PFSK-1 (cell line): ENCODE data around the gene SGSH.

Experiments
- FOXP2 ChIP-seq: optimal IDR thresholded peaks from 2 replicates; pipeline ENCODE3; 2011; ENCODE audit warnings: borderline replicate concordance, control low read depth, inconsistent platforms; ENCODE audit not compliant: insufficient read depth; ENCODE audit errors: extremely low read length, extremely low read depth
- POLR2AphosphoS5 ChIP-seq: IDR thresholded peaks from 2 replicates; pipeline ENCODE4 v1.6.1; 2012; ENCODE audit warnings: low read depth, mild to moderate bottlenecking, control low read depth, low read length, moderate library complexity
- SIN3A ChIP-seq: IDR thresholded peaks from 2 replicates; pipeline ENCODE4 v1.6.1; 2012; ENCODE audit warnings: mild to moderate bottlenecking, low read length, moderate library complexity, borderline replicate concordance; ENCODE audit not compliant: insufficient read depth
- TAF1 ChIP-seq: IDR thresholded peaks from 2 replicates; pipeline ENCODE4 v1.6.1; 2012; ENCODE audit warnings: low read length, control low read depth, borderline replicate concordance; ENCODE audit not compliant: insufficient read depth
- TF ChIP-seq, protein P1 (sequence below), 2 experiments: IDR thresholded peaks; 2 replicates each; pipeline versions ENCODE4 v1.6.1 to v1.8.0; 2011 to 2012; ENCODE audit warnings: low read depth in 2 of 2, low read length in 2 of 2, control low read depth in 1 of 2, inconsistent platforms in 1 of 2, mild to moderate bottlenecking in 1 of 2, moderate library complexity in 1 of 2; ENCODE audit not compliant: insufficient read depth in 1 of 2

SGSH gene

DNA sequence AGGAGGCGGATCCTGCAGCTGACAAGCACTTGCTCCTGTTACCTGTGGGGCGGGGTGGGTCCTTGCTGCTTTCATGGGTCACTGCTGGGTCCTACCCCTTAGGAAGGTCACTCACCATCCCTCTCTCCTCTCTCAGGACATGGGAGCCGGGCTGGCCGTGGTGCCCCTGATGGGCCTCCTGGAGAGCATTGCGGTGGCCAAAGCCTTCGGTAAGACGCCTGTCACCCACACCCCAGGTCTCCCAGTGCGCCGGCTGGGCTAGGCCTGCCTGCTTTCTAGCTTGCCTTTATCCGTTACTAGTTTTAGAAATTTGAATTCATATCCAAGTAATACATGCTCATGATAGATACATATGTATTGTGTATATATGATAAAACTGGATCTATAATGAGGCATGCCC, 17.3 kb upstream of the SGSH start:
- no peak for TF ChIP-seq FOXP2
- TF ChIP-seq POLR2AphosphoS5: no peak
- no peak for TF ChIP-seq TAF1
- TF ChIP-seq, protein P1, sequence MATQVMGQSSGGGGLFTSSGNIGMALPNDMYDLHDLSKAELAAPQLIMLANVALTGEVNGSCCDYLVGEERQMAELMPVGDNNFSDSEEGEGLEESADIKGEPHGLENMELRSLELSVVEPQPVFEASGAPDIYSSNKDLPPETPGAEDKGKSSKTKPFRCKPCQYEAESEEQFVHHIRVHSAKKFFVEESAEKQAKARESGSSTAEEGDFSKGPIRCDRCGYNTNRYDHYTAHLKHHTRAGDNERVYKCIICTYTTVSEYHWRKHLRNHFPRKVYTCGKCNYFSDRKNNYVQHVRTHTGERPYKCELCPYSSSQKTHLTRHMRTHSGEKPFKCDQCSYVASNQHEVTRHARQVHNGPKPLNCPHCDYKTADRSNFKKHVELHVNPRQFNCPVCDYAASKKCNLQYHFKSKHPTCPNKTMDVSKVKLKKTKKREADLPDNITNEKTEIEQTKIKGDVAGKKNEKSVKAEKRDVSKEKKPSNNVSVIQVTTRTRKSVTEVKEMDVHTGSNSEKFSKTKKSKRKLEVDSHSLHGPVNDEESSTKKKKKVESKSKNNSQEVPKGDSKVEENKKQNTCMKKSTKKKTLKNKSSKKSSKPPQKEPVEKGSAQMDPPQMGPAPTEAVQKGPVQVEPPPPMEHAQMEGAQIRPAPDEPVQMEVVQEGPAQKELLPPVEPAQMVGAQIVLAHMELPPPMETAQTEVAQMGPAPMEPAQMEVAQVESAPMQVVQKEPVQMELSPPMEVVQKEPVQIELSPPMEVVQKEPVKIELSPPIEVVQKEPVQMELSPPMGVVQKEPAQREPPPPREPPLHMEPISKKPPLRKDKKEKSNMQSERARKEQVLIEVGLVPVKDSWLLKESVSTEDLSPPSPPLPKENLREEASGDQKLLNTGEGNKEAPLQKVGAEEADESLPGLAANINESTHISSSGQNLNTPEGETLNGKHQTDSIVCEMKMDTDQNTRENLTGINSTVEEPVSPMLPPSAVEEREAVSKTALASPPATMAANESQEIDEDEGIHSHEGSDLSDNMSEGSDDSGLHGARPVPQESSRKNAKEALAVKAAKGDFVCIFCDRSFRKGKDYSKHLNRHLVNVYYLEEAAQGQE (IDR thresholded peaks at IDR 0.05; ENCODE audit: insufficient read depth in 1 of 2, low read depth in 2 of 2, low read length in 2 of 2): no peak
- TF ChIP-seq SIN3A: no peak

DNA sequence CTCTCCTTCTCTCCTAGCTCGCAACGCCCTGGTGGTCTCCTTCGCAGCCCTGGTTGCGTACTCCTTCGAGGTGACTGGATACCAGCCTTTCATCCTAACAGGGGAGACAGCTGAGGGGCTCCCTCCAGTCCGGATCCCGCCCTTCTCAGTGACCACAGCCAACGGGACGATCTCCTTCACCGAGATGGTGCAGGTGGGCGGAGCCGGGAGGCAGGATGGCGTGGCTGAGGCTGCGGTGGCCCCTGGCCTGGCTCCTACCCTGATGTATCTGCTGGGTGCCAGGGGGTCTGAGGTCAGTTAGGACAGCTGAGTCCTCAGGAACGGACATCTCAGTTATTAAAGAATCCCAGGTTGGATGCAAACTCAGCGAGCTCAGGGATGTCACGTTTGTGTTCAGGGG, 16.8 kb upstream of the SGSH start:
- TF ChIP-seq FOXP2 (no peak), TAF1 (no peak), SIN3A (no peak), POLR2AphosphoS5 (no peak)
- TF ChIP-seq, protein P1 (IDR thresholded peaks at IDR 0.05; ENCODE audit: insufficient read depth in 1 of 2, low read depth in 2 of 2, low read length in 2 of 2): no peak

DNA sequence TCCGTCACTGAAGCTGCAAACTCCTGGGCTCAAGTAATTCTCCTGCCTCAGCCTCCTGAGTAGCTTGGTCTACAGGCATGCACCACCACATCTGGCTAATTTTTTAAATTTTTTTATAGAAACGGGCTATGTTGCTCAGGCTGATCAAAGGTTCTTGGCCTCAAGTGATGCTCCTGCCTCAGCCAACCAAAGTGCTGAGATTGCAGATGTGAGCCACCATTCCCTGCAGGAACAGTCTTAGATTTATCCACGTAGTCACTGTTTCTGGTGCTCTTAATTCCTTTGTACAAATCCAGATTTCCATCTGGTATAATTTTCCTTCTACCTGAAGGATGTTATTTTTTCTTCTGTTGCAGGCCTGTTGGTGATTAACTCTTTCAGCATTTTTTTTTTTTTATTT, 13.1 kb upstream of the SGSH start:
- no peak for TF ChIP-seq POLR2AphosphoS5
- TF ChIP-seq SIN3A: no peak
- TF ChIP-seq TAF1: no peak
- TF ChIP-seq, protein P1 (IDR thresholded peaks at IDR 0.05; ENCODE audit: insufficient read depth in 1 of 2, low read depth in 2 of 2, low read length in 2 of 2): no peak
- no peak for TF ChIP-seq FOXP2

DNA sequence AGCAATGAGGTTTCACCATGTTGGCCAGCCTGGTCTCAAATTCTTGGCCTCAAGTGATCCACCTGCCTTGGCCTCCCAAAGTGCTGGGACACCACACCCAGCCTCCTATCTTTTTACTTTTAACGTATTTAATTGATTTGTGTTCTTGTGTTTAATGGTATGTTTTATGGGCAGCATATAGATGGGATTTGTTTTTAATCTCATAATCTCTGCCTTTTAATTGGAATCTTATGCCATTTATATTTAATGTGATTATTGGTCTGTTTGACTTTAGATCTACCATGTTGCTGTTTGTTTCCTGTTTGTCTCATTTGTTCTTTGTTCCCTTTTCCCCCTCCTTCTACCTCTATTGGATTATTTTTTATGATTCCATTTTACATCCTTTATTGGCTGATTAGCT, 12.3 kb upstream of the SGSH start:
- no peak for TF ChIP-seq POLR2AphosphoS5
- no peak for TF ChIP-seq SIN3A
- TF ChIP-seq FOXP2: no peak
- TF ChIP-seq, protein P1 (IDR thresholded peaks at IDR 0.05; ENCODE audit: insufficient read depth in 1 of 2, low read depth in 2 of 2, low read length in 2 of 2): no peak
- no peak for TF ChIP-seq TAF1

DNA sequence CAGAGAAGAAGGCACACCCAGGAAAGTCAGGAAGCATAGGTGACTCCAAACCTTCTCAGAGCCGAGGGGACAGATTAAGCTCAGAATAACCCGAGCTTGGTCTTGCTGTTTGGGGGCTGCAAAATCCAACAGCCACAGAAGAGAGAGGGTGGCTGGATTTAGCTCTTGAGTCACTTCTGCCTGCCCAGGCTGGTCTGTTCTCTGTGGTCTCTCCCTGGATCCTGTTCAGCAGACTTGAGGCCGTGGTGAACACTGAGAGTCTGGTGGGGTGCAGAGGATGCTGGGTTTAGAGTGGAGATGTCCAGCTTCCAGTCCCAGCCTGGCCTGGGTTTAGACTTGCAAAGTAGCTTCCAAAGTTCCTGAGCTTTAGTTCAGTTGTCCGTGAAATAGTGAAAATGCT, 8.9 kb upstream of the SGSH start:
- TF ChIP-seq TAF1 (no peak), FOXP2 (no peak), SIN3A (no peak), POLR2AphosphoS5 (no peak)
- TF ChIP-seq, protein P1 (IDR thresholded peaks at IDR 0.05; ENCODE audit: insufficient read depth in 1 of 2, low read depth in 2 of 2, low read length in 2 of 2): no peak
